ENCODE measurements around the gene ADA.

Gene ADA

GRCh38 chr20:44621939-44622338, 29.6 kb downstream of the ADA start:
- no peak for DNase-seq

GRCh38 chr20:44621325-44621724, 30.2 kb downstream of the ADA start:
- DNase-seq = no peak

DNA sequence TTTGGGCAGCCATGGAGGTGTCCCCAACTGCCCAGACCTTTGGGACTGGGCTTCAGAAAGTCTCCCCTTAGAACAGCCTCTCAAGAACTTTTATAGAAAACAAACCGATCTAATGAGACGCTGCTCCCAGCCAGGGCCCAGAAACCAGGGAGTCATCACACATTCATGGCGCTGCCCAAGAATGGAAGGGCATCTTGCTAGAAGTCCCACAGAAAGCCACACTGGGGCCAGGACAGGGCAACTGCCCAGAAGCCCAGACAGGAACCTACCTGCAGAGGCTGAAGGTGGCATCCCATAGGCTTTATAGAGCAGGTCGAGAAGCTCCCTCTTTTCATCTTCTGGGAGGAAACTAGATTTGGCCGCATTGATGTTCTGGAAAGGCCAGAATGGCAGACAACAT, 31.5 kb downstream of the ADA start:
- DNase-seq = no peak

DNA sequence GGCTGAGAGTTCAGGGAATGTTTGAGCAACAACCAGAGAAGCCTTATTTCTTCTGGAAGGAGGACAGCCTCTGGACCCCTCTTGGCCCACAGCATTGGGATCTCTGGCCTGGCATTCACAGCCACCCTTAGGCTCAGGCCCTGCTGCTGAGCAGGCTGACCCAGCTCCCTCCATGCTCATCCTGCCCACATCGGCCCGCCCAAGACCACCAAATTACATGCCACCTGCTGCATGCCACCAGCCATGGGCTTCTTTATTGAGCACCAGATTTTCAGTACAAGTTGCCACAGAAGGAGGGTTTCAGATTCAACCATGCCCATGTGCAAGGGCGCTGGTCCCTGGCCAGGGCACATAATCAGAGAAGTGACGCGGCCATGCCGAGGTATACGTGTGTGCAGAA, 32.2 kb downstream of the ADA start:
- no peak for DNase-seq

DNA sequence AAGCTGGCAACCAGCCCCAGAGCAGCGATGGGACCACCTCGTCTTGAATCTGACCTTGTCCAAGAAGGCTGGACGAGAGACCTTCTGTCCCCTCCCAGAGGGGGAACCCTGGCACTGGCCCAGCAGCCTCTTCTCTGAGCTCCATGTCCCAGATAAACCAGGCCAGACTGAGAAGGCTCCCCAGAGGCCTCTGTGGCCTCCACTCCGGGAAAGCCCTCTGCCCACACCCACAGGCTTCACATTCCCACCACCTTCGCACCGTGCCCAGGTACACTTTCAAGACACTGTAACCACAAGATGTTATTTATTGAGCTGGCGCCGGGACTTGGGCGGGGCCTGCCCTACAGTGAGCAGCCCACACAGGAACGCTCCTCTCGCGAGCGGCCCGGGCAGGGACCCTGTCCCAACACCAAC, 33.2 kb downstream of the ADA start:
- DNase-seq = no peak

DNA sequence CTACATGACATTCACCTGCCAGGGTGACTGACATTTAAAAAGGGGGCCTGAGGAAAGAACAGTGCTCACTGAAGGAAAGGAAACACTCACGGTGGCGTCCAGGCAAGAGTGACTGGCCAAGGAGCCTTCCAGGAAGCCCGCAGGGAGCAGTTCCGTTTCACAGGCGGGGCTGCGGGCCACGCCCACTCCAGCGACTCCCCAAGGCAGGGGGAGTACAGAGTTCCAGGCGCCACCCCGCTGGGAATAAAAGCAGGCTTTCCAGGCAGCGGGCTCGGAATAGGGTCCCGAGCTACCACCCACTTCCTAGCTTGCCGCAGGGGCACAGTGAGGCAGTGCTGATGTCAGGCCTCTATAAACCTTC, 34.9 kb downstream of the ADA start:
- no peak for DNase-seq

- no peak for DNase-seq
Measured at GRCh38 chr20:44615876-44616603, 35.5 kb downstream of the ADA start.

- no peak for DNase-seq
Measured at GRCh38 chr20:44615169-44615791, 36.2 kb downstream of the ADA start.

DNA sequence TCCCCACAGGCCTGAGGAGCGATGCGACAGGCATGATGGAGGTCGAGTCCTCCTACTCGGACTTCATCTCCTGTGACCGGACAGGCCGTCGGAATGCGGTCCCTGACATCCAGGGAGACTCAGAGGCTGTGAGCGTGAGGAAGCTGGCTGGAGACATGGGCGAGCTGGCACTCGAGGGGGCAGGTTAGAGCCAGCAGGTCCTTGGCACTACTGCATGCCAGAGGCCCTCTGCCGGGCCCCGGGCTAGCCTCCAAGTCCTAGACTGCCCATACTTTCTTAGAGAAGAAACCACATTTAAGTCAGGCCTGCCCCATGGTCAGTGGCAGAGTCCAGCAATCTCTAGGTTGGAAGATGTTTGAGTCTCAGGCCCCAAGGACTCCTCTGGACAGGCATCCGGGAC, 37.0 kb downstream of the ADA start:
- DNase-seq = no peak

DNA sequence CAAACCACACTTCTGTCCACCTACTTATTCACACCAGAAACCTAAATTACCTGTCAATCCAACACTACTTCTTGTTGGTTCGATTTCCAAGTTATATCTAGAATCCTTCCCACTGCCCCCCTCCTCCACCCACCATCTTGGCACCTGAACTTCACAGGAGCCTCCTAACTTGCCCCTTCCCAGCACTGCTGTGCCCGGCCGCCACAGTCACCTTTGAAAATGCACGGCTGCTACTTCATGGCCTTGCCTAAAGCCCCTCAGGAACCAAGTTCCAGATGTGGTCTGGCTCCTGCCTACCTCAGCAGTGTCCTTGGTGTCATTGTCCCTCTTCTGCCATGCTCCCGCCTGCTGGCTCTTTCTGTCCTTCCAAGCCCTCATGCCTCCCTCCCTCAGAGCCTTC, 37.9 kb downstream of the ADA start:
- no peak for DNase-seq

DNA sequence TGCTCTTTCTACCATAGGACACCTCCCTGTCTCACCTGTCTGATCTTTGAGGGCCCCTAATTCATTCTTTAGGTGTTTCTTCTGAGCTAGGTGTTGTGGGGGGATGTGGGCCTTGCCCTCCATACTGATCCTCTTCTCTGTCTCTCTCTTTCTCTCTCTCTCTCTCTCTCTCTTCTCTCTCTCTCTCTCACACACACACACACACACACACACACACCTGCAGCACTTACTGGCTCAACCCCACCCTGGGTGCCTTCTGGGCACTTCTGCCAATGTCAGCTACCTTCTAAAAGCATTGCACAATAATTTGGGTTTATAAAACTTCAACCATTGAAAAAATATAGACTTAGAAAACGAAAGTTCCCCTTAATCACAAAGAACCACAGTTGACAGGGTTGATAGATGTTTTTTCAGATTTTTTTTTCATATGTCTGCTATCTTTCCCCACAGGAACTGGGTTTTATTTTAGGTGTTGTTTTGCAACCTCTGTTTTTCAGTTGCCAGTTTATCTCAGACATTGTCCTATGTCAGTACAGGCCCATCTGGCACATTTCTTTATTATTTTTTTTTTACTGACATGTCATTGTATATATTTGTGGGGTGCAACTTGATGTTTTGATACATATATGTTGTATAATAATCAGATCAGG, 41.1 kb downstream of the ADA start:
- DNase-seq = no peak

- peak; percentile 75 for DNase-seq
Measured at GRCh38 chr20:44609516-44610312, 41.8 kb downstream of the ADA start.

GRCh38 chr20:44609006-44609515, 42.4 kb downstream of the ADA start:
- no peak for DNase-seq

DNA sequence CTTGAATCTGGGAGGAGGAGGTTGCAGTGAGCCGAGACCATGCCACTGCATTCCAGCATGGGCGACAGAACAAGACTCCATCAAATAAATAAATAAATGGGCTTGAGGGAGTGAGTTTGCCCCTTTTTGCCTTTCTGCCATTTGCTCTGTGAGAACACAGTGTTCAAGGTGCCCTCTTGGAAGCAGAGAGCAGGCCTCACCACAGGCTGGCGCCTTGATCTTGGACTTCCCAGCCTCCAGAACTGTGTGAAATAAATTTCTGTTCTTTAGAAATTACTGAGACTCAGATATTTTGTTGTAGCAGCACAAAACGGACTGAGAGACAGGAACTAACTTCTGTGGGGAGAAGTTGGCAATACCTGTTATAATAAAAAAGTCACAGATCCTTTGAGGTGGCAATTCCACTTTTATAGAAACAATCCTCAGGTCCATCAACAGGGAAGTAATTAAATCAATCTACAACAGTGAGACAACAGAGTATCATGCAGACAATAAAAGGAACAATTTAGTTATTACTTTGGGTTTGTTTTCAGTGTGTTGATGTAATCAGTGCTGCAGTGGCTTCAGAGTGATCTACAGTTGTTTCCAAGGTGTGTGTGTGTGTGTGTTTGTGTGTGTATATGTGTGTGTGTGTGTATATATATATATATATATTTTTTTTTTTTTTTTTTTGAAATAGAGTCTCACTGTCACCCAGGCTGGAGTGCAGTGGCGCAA, 44.6 kb downstream of the ADA start:
- no peak for DNase-seq

DNA sequence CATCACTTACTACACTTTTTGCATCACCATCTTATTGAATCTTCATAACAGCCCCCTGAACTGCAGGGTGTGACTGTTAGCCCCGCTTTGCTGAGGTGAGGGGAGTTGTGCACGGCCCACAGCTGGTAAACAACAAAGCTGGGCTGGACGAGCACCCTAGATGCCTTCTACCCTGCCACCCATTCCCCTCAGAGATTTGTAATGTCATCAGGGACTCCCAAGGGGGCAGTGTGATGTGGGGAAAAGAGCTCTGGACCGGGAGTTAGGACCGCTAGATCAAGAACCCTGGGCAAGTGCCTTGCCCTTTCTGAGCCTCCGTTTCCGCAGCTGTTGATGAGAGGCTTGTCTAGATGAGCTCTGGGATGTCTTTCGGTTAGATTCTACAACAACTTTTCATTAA, 48.2 kb downstream of the ADA start:
- DNase-seq = no peak

GRCh38 chr20:44601801-44602204, 49.7 kb downstream of the ADA start:
- no peak for DNase-seq

DNA sequence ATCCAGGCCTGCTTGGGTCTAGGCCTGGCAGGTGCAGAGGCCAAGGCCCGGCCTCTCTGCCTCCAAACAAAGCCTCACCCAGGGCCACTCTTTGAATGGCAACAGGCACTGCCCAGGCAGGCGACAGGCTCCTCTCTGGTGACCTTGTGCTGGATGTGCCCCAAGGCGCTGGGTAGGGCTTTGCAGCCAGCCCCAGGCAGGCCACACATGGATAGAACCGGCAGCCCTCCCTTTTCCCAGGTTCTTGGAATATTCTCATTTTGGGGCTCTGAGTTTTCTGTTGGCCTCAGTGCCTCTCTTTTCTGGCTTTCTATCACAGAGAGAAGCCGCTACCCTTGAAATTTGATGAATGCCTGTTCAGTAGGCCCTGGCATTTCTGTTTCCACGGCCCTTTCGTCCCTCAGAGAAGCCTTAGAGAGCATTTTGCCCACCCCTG, 50.2 kb downstream of the ADA start:
- DNase-seq = no peak

DNA sequence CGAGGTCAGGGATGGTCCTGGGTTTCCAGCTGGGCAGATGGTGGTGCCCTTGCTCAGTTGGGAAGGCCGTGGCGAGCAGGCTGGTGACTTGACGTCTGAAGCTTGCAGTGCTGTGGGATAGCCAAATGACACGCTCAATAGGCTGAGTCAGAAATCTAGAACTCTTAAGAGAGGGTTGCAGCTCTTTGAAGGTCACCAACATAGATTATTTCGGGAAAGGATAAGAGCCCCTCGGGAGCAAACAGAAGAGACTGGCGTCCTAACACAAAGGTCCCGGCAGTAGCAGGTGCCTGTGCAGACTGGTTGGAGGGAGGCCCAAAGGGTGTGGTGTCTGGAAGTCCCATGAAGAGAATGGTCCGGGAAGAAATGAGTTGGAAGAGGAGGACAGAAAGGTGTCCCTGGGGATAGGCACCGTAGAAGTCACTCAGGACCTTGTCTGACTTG, 50.7 kb downstream of the ADA start:
- no peak for DNase-seq

GRCh38 chr20:44600301-44600700, 51.2 kb downstream of the ADA start:
- no peak for DNase-seq

DNA sequence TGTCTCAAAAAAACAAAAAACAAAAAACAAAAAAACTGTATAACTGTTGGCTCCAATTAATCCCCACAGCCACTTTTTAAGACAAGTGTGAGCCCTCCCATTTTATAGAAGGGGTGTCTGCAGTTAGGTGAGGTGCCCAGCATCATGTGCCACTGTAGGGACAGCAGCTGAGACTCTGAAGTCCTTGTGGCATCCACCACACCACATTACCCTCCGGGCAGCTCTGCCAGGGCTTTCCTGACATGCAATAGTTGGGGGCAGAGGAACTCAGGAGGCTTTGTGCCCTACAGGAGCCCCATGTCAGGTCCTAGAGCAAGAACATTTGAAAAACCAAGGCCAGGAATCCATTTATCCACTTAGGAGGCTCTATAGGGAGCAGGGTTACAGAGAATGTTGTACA, 51.8 kb downstream of the ADA start:
- no peak for DNase-seq

DNA sequence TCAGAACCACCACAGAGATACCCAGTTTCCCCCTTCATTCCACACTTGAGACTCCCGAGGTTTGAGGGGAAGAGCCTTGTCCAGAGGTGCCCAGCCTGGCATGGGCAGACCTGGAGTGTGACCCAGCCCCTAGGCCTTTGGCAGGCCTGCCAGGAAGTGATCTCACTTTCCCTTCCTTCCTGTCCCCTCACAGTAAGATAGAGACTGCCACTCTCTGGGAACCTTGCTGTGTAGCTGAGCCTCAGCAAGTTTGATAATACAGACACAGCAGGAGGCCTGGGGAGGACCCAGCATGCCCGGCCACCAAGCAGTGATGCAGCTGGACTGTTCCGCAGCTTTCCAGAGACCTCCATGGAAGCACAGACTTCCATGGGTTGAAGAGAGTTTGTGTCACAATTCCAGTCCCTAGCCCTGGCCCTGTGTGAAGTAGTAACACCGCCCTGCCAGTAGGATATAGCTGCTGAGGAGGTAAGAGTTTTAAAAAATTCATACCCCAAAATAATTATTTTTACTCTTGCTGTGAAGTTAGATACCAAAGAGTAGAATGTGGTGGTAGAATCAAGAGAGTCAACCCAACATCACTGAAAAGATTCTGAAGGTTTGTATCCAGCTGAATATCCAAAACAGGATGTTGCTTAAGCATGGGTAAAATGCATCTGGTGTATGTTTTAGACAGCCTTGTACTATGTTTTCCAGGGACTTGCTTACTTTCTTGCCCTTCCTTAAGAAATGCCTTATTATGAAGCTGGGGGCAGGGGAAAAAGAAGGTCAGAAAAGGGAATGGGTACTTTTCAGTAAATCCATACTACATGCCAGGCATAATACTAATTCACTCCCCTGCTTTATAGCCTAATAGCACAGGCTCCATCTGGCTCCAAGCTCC, 52.8 kb downstream of the ADA start:
- DNase-seq = no peak
